Posterior vena cava (tissue), 2 donors: ENCODE measurements around the gene TIMM23. TPM values are rescaled to one million over a fixed set of nuclear protein-coding genes. Genes with fewer than 3 reads are reported as not detected.
A peak's percentile ranks its signal among the peaks of the same experiment; 100 is the strongest.
"Not testable (repeated sequence)": the region's sequence is repeated elsewhere in the genome, so short reads cannot be mapped to it uniquely, and the experiment has no call there.

ENCODE experiments used
- DNase-seq: peaks from one replicate; pipeline ENCODE4 v3.0.0-alpha.2; 2020; ENCODE audit warnings: low spot score
- intact Hi-C, 2 donors: fragments of 100-400 bp; cut with DNase I; formaldehyde crosslinking; loops; one replicate each; pipeline versions ENCODE4 v1.14.1 to v1.14.2; 2022 to 2023
- long read RNA-seq, 2 donors: library from polyadenylated mRNA; unstranded; transcript quantifications; one replicate each; pipeline ENCODE4 v2.0.0, GENCODE V29; 2020 to 2021
- total RNA-seq, 2 donors: library from RNA; stranded (reverse); fragmentation: NEBNext Ultra II Directional; extraction: Animal tissue kit (Norgen Biotek cat#: 25700); gene quantifications; one replicate each; pipeline ENCODE4 v1.2.1, GENCODE V29; 2021
- donor health status: DM: yes; HTN: yes; CAD: no.
- donor health status: DM: yes; HTN: yes; CAD: no.

Gene TIMM23
- 10 to 100 TPM; 36.8 to 37.7 TPM for total RNA-seq
- long read RNA-seq, donor 1, transcript TIMM23-201 (7 exons, 1,222 nt) = major isoform, 11 of 12 reads
- long read RNA-seq, donor 1, partial matches to known transcripts = 0 of 12 reads
- long read RNA-seq, donor 1, other reads (novel, unspliced or antisense) = 1 of 12 reads
- long read RNA-seq, donor 2, transcript TIMM23-201 (7 exons, 1,222 nt) = major isoform, 93 of 101 reads
- long read RNA-seq, donor 2, partial matches to known transcripts = 1 of 101 reads
- long read RNA-seq, donor 2, other reads (novel, unspliced or antisense) = 7 of 101 reads

- intact Hi-C loops = not testable (repeated sequence)
- peak; percentile 96 for DNase-seq
These were observed at the start of gene TIMM23 for GRCh38 chr10:45972106-45972812. TIMM23 (plus strand) TSS chr10:45972489; CDS start chr10:45972625, 136 bp downstream.

DNA sequence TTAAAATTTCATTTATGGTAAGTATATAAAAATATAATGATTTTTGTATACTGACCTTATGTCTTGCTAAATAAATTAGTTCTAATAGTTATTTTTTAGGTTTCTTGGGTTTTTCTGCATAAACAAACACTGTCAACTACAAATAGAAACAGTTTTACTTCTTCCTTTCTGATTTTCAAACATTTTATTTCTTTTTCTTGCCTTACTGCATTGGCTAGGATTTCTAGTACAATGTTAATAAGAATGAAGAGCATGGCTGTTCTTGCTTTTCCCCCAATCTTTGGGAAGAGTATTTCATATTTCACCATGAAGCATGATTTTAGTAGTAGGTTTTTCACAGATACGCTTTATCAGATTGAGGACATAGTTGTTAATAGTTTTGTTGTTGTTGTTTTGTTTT, 45.5 kb upstream of the TIMM23 start:
- intact Hi-C loops = not testable (repeated sequence)

GRCh38 chr10:45931305-45931704, 41.0 kb upstream of the TIMM23 start:
- intact Hi-C loops, DNase-seq: not testable (repeated sequence)

More for the DNA sequence above, 45.5 kb upstream of the TIMM23 start:
- not testable (repeated sequence) for DNase-seq

GRCh38 chr10:45934788-45935187, 37.5 kb upstream of the TIMM23 start:
- DNase-seq, intact Hi-C loops: not testable (repeated sequence)

GRCh38 chr10:45939176-45939697, 33.1 kb upstream of the TIMM23 start:
- DNase-seq, intact Hi-C loops: not testable (repeated sequence)

GRCh38 chr10:45941196-45941595, 31.1 kb upstream of the TIMM23 start:
- intact Hi-C loops, DNase-seq: not testable (repeated sequence)

GRCh38 chr10:45945476-45945875, 26.8 kb upstream of the TIMM23 start:
- intact Hi-C loops = not testable (repeated sequence)

DNA sequence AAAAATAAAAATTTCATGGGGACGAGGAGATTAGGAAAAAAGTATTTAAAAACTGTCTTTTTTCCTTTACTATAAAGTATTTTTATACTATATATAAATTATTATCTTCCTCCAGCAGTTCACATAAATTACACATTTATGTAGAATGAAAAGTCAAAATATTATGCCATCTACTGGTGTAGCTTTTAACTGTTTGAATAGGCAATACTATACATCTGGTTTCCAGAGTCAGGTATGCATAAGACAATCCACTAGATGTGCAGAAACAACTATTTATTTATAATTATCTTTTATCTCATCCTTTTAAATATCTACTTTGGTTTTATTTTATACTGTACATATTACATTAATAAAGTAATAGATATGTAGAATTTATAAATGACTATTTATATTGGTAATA, 24.9 kb upstream of the TIMM23 start:
- intact Hi-C loops, DNase-seq: not testable (repeated sequence)

More at GRCh38 chr10:45945476-45945875, 26.8 kb upstream of the TIMM23 start:
- DNase-seq = not testable (repeated sequence)

DNA sequence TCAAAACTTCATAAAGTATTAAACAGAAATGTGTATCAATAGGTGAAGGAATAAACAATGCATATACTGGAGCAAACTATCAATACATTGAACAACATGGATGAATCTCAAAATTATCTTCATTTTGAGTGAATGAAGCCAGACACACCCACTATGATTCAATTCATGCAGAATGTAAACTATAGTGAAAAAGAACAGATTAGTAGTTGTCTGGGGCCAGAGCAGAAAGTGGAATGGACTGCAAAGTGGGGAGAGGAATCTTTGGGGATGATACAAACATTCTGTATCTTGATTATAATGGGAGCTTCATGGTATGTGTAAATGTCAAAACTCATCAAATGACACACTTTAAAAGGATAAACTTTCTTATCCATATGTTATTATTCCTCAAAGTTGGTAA, 23.5 kb upstream of the TIMM23 start:
- DNase-seq, intact Hi-C loops: not testable (repeated sequence)

DNA sequence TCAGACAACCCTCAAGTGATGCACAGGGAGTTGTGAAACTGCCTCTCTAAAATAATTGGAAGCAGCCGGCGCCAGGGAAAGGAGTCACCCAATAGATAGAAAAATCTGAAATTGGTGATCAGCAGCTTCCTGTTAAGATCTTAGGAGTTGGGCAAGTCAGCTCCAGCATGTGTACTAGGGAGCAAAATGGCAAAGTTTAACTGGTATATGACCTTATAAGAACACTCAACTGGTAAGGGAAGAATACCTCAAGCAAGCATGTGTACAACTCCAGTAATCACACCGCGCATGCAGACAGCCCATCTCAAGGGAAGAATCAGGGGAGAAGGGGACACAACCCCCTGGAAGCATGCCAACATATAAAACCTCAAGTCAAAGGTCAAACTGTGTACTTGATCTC, 17.9 kb upstream of the TIMM23 start:
- DNase-seq, intact Hi-C loops: not testable (repeated sequence)

DNA sequence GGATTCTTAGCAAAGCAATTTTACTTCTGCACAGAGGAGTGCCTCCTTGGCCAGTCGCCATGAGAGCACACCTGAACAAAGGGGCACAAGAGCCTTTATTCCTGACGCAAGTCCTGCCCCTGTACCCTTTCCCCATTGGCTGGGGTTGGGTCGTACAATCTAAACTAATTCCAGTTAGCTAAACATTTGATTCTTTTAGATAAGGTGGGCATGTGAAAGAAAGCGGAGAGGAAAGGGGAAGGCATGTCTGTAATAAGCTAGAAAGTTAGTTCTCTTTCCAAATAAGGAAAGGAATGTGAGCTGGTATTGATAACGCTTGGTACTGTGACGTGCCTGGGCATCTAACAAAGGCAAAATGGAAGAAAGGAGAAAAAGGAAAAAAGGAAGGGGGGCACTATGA, 15.7 kb upstream of the TIMM23 start:
- intact Hi-C loops, DNase-seq: not testable (repeated sequence)

DNA sequence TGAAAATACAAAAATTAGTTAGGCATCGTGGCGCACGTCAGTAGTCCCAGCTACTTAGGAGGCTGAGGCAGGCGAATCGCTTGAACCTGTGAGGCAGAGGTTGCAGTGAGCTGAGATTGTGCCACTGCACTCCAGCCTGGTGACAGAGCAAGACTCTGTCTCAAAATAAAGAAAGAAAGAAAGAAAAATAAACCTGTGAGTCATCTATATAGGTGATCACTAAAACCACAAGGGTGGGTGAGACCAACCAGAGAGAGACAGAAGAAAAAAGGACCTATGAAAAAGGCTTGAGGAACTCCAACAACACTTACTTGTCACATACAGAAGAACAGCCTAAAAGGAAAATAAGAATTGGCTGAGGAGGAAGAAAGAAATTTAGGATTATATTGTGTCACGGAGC, 14.4 kb upstream of the TIMM23 start:
- not testable (repeated sequence) for DNase-seq

GRCh38 chr10:45962686-45963452, 9.4 kb upstream of the TIMM23 start:
- intact Hi-C loops, DNase-seq: not testable (repeated sequence)

More for the DNA sequence above, 14.4 kb upstream of the TIMM23 start:
- intact Hi-C loops = not testable (repeated sequence)

DNA sequence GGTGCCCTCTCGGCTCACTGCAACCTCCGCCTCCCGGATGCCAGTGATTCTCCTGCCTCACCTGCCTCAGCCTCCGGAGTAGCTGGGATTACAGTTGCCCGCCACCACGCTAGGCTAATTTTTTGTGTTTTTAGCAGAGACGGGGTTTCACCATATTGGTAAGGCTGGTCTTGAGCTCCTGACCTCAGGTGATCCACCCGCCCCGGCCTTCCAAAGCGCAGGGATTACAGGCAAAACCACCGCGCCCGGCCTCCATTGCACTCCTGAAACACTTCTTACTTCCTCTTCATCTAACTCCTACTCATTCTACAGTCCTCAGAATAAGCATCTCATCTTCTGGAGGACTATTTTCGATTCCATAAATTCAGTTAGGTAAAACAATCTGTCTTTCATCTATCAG, 1.3 kb upstream of the TIMM23 start:
- DNase-seq, intact Hi-C loops: not testable (repeated sequence)

GRCh38 chr10:45971742-45972105, 565 bp upstream of the TIMM23 start:
- DNase-seq, intact Hi-C loops: not testable (repeated sequence)

GRCh38 chr10:45972813-45973169, 502 bp downstream of the TIMM23 start:
- intact Hi-C loops, DNase-seq: not testable (repeated sequence)

- intact Hi-C loops, DNase-seq: not testable (repeated sequence)
These were observed 1.8 kb downstream of the TIMM23 start for GRCh38 chr10:45974041-45974440.

GRCh38 chr10:45978554-45978953, 6.3 kb downstream of the TIMM23 start:
- DNase-seq, intact Hi-C loops: not testable (repeated sequence)

DNA sequence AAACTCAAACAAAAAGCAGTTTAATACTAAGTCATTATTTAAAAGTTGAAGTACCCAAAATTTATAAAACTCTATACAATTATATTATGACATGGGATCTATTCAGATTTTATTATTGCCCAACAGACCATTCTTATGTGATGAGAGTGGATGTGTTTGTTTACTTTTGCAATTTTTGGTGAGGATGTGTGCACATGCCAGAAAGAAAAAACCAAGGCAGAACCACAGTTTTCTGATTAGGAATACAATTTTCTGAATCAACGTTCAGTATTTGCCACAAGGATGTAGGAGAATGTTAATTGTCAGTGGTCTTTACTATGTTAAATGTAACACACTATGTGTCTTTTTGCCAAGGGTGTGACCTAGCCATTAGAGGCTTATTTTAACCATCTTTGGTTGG, 9.1 kb downstream of the TIMM23 start:
- intact Hi-C loops, DNase-seq: not testable (repeated sequence)
